ENCODE results near the gene TGM2.

The TGM2 gene

GRCh38 chr20:38165089-38165965, at the start of gene TGM2:
Gene TGM2 (minus strand): TSS chr20:38165270. CDS start chr20:38165198, 72 bp downstream.
- DNase-seq = peak; percentile 11

GRCh38 chr20:38214256-38215193, 49.5 kb upstream of the TGM2 start:
- no peak for DNase-seq

GRCh38 chr20:38213607-38213940, 48.5 kb upstream of the TGM2 start:
- no peak for DNase-seq

GRCh38 chr20:38212806-38213606, 47.9 kb upstream of the TGM2 start:
- no peak for DNase-seq

GRCh38 chr20:38211200-38212097, 46.4 kb upstream of the TGM2 start:
- no peak for DNase-seq

GRCh38 chr20:38210741-38211140, 45.7 kb upstream of the TGM2 start:
- no peak for DNase-seq

GRCh38 chr20:38209736-38210405, 44.8 kb upstream of the TGM2 start:
- no peak for DNase-seq

GRCh38 chr20:38209054-38209675, 44.1 kb upstream of the TGM2 start:
- no peak for DNase-seq

- no peak for DNase-seq
These were observed 43.5 kb upstream of the TGM2 start for GRCh38 chr20:38208523-38208922.

GRCh38 chr20:38208088-38208487, 43.0 kb upstream of the TGM2 start:
- no peak for DNase-seq

- no peak for DNase-seq
These were observed 42.6 kb upstream of the TGM2 start for GRCh38 chr20:38207621-38208020.

- no peak for DNase-seq
These were observed 39.9 kb upstream of the TGM2 start for GRCh38 chr20:38205001-38205400.

GRCh38 chr20:38203981-38204357, 38.9 kb upstream of the TGM2 start:
- no peak for DNase-seq

- no peak for DNase-seq
These were observed 38.4 kb upstream of the TGM2 start for GRCh38 chr20:38203337-38203980.

- no peak for DNase-seq
These were observed 37.9 kb upstream of the TGM2 start for GRCh38 chr20:38202982-38203293.

GRCh38 chr20:38202153-38202981, 37.3 kb upstream of the TGM2 start:
- no peak for DNase-seq

- DNase-seq = no peak
These were observed 36.3 kb upstream of the TGM2 start for GRCh38 chr20:38201356-38201755.

GRCh38 chr20:38200646-38201045, 35.6 kb upstream of the TGM2 start:
- DNase-seq = no peak
